HUES48 (cell line): ENCODE measurements around the gene PTGER4.
"Not testable (repeated sequence)": the region's sequence is repeated elsewhere in the genome, so short reads cannot be mapped to it uniquely, and the experiment has no call there.

ENCODE experiments used
- H3K27ac ChIP-seq: one replicate; pipeline ENCODE4 v1.7.0; 2013; ENCODE audit warnings: low read depth, low read length, inconsistent platforms
- H3K27me3 ChIP-seq: 2 replicates; pipeline ENCODE4 v1.6.1; 2013; ENCODE audit warnings: mild to moderate bottlenecking, low read length; ENCODE audit not compliant: control insufficient read depth, insufficient read depth
- H3K36me3 ChIP-seq: 2 replicates; pipeline ENCODE4 v1.6.1; 2013; ENCODE audit warnings: low read length; ENCODE audit not compliant: control insufficient read depth, insufficient read depth
- H3K4me1 ChIP-seq: 2 replicates; pipeline ENCODE4 v1.6.1; 2013; ENCODE audit warnings: mild to moderate bottlenecking, low read length; ENCODE audit not compliant: control insufficient read depth, insufficient read depth
- H3K4me3 ChIP-seq: 2 replicates; pipeline ENCODE4 v1.5.1; 2013; ENCODE audit warnings: mild to moderate bottlenecking, low read depth, low read length
- H3K9ac ChIP-seq: 2 replicates; pipeline ENCODE4 v1.6.1; 2013; ENCODE audit warnings: mild to moderate bottlenecking, low read depth, low read length, moderate library complexity
- H3K9me3 ChIP-seq: 2 replicates; pipeline ENCODE4 v1.6.1; 2013; ENCODE audit warnings: low read length; ENCODE audit not compliant: control insufficient read depth, insufficient read depth

PTGER4 gene

DNA sequence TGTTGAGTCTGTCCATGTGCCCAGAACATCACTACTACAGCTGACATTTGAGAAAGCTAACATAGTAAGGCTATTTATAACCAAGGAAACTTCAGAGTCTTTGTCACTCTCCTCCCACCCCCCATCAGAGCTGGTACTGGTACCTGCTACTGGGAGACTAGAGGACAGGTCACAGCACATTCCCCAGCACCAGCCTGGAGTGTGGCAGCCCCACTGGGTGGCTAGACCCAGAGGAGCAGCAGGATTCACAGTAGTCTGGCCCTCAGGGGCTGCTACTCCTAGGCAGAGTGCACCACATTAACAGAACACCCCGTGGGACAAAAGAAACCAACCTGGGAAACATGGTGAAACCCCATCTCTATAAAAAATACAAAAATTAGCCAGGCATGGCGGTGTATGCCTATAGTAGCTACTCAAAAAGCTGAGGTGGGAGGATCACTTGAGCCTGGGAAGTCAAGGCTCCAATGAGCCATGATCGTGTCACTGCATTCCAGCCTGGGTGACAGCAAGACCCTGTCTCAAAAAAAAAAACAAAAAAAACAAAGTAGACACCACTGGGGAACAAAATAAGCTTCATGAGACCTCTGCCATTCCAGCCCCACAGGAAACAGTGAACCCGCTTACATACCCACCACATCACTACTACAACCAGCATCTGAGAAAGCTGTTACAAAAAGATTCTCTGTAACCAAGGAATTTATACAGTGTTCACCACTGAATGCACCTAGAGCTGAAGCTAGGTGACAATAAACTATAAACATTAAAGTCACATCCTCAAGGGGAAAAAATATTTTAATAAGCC, 26.3 kb upstream of the PTGER4 start:
- Histone ChIP-seq H3K4me3 (no peak overlapping the region), H3K27ac (no peak overlapping the region), H3K9ac (no peak overlapping the region)

DNA sequence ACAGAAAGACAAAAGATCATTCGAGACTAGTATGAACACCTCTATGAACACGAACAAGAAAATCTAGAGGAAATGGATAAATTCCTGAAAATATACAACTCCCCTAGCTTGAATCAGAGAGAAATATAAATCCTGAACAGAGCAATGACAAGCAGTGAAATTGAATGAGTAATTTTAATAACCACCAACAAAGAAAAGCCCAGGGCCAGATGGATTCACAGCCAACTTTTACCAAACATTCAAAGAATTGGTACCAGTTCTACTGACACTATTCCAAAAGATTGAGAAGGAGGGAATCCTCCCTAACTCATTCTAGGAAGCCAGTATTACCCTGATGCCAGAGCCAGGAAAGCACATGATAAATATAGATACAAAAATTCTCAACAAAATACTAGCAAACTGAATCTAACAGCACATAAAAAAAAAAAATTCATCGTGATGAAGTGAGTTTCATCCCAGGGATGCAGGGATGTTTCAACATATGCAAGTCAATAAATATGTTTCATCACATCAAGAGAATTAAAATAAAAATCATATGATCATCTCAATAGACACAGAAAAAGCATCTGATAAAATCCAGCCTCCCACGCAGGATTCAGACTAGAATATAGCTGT, 25.2 kb upstream of the PTGER4 start:
- no peaks in the 10 kb centered on the region for H3K4me1 ChIP-seq
- no peak overlapping the region for H3K27ac ChIP-seq
- no peaks in the 10 kb centered on the region for H3K36me3 ChIP-seq
- no peak overlapping the region for H3K4me3 ChIP-seq
- H3K27me3 ChIP-seq, result no peaks in the 10 kb centered on the region
- no peaks in the 10 kb centered on the region for H3K9me3 ChIP-seq
- H3K9ac ChIP-seq, result no peak overlapping the region

More for the DNA sequence above, 26.3 kb upstream of the PTGER4 start:
- Histone ChIP-seq H3K36me3 (no peaks in the 10 kb centered on the region), H3K9me3 (no peaks in the 10 kb centered on the region), H3K27me3 (no peaks in the 10 kb centered on the region), H3K4me1 (no peaks in the 10 kb centered on the region)

- no peak overlapping the region for H3K4me3 ChIP-seq
- H3K4me1 ChIP-seq, result no peaks in the 10 kb centered on the region
- no peaks in the 10 kb centered on the region for H3K27me3 ChIP-seq
- H3K36me3 ChIP-seq, result no peaks in the 10 kb centered on the region
- no peaks in the 10 kb centered on the region for H3K9me3 ChIP-seq
- H3K9ac ChIP-seq, result no peak overlapping the region
- H3K27ac ChIP-seq, result no peak overlapping the region
Observed at GRCh38 chr5:40655138-40655537, 24.6 kb upstream of the PTGER4 start.

DNA sequence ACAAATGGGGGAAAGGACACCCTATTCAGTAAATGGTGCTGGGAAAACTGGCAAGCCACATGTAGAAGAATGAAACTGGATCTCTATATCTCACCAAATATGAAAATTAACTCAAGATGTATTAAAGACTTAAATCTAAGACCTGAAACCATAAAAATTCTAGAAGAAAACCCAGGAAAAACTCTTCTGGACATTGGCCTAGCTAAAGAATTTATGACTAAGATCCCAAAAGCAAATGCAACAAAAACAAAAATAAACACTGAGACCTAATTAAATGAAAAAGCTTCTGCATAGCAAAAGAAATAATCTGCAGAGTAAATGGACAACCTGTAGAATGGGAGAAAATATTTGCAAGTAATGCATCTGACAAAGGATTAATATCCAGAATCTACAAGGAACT, 23.6 kb upstream of the PTGER4 start:
- H3K9ac ChIP-seq, H3K4me3 ChIP-seq, H3K9me3 ChIP-seq, H3K27ac ChIP-seq, H3K36me3 ChIP-seq, H3K4me1 ChIP-seq, H3K27me3 ChIP-seq: not testable (repeated sequence)

DNA sequence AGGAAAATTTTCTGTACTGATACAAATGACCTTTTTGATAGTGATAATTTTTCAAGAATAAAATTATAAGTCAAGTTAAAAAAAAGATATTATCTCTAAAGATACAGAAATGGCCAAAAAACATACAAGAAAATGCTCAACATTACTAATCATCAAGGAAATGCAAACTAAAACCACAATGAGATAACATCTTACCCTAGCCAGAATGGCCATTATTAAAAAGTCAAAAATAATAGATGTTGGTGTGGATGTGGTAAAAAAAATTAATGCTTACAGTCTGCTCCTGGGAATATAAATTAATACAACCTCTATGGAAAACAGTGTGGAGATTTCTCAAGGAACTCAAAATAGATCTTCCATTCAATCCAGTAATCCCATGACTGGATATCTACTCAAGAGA, 22.9 kb upstream of the PTGER4 start:
- Histone ChIP-seq H3K4me1 (no peaks in the 10 kb centered on the region), H3K36me3 (no peaks in the 10 kb centered on the region), H3K9me3 (no peaks in the 10 kb centered on the region), H3K27ac (no peak overlapping the region), H3K27me3 (no peaks in the 10 kb centered on the region), H3K4me3 (no peak overlapping the region), H3K9ac (no peak overlapping the region)

- Histone ChIP-seq H3K27me3 (no peaks in the 10 kb centered on the region), H3K36me3 (no peaks in the 10 kb centered on the region), H3K4me1 (no peaks in the 10 kb centered on the region), H3K9ac (no peak overlapping the region), H3K27ac (no peak overlapping the region), H3K4me3 (no peak overlapping the region), H3K9me3 (no peaks in the 10 kb centered on the region)
Observed at GRCh38 chr5:40660751-40661150, 19.0 kb upstream of the PTGER4 start.

- no peaks in the 10 kb centered on the region for H3K4me1 ChIP-seq
- H3K36me3 ChIP-seq, result no peaks in the 10 kb centered on the region
- no peak overlapping the region for H3K4me3 ChIP-seq
- H3K27ac ChIP-seq, result no peak overlapping the region
- H3K9me3 ChIP-seq, result no peaks in the 10 kb centered on the region
- no peaks in the 10 kb centered on the region for H3K27me3 ChIP-seq
- no peak overlapping the region for H3K9ac ChIP-seq
Observed at GRCh38 chr5:40665635-40666298, 13.9 kb upstream of the PTGER4 start.

- no peak overlapping the region for H3K4me3 ChIP-seq
- no peaks in the 10 kb centered on the region for H3K9me3 ChIP-seq
- no peak overlapping the region for H3K27ac ChIP-seq
- no peaks in the 10 kb centered on the region for H3K36me3 ChIP-seq
- H3K9ac ChIP-seq, result no peak overlapping the region
- H3K4me1 ChIP-seq, result no peaks in the 10 kb centered on the region
- no peaks in the 10 kb centered on the region for H3K27me3 ChIP-seq
Observed at GRCh38 chr5:40666657-40667056, 13.1 kb upstream of the PTGER4 start.

DNA sequence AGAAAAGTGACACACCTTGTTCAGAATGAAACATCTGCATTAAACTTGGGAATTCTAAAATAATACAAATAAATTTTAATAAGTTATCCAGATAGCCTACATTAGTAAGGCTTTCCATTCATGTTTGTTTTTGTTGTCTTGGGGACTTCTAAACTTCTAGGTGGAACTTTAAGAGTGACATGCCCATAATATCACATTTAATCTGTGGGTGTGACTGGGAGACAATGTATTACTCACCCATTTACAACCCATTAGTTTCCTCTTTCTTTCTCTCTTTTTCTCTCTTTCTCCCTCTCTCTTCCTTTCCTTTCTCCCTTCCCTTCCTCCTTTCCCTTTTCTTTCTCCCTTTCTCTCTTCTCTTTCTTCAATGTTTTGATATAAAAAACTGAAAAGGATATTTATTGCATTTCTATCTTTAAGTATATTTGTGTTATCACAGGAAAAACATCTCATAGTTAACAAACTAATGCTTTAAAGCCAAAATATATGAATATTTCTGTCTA, 12.5 kb upstream of the PTGER4 start:
- H3K9me3 ChIP-seq, result no peaks in the 10 kb centered on the region
- H3K4me1 ChIP-seq, result no peaks in the 10 kb centered on the region
- no peaks in the 10 kb centered on the region for H3K36me3 ChIP-seq
- H3K9ac ChIP-seq, result no peak overlapping the region
- no peak overlapping the region for H3K27ac ChIP-seq
- H3K4me3 ChIP-seq, result no peak overlapping the region
- no peaks in the 10 kb centered on the region for H3K27me3 ChIP-seq

- Histone ChIP-seq H3K9ac (no peak overlapping the region), H3K9me3 (no peaks in the 10 kb centered on the region), H3K27ac (no peak overlapping the region), H3K27me3 (no peaks in the 10 kb centered on the region), H3K4me3 (no peak overlapping the region), H3K36me3 (no peaks in the 10 kb centered on the region), H3K4me1 (no peaks in the 10 kb centered on the region)
Observed at GRCh38 chr5:40669606-40670390, 9.9 kb upstream of the PTGER4 start.
